Body of pancreas (tissue), 4 donors: ENCODE data around the gene STARD3.

ENCODE experiments used
- POLR2A ChIP-seq, 3 donors: fragments of 450-650 bp; IDR thresholded peaks; one replicate each; pipeline ENCODE4 v1.6.1; 2016; ENCODE audit warnings: antibody characterized with exemption in 3 of 3, mild to moderate bottlenecking in 2 of 3
- TF ChIP-seq, protein P1 (sequence below), 7 experiments: fragments of 450-650 bp in 4 of 7; fragments of 200-600 bp in 3 of 7; sonication (generic) in 3 of 7; IDR thresholded peaks; one replicate each; pipeline ENCODE4 v1.5.1; 2016 to 2019; ENCODE audit warnings: antibody characterized with exemption in 7 of 7

DNA sequence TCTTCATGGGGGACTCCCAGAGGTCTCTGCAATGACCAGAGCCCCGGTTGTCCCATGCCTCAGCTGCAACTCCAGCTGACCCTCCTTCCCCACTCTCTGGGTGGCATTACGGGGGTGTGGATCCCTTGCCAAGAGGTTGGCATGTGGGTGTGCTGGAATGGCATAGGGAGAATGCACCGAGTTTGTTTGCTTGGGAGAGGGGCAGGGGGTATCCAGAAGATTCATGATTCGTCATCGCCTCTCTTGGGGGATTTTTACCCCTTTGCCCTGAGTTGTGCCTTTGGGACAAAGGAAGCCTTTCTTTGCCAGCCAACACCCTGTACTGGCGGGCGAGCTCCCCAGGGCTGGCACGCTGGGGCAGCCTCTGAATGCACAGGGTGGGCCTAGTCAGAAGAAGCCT lies 69.4 kb downstream of the STARD3 start:
- TF ChIP-seq, protein P1, sequence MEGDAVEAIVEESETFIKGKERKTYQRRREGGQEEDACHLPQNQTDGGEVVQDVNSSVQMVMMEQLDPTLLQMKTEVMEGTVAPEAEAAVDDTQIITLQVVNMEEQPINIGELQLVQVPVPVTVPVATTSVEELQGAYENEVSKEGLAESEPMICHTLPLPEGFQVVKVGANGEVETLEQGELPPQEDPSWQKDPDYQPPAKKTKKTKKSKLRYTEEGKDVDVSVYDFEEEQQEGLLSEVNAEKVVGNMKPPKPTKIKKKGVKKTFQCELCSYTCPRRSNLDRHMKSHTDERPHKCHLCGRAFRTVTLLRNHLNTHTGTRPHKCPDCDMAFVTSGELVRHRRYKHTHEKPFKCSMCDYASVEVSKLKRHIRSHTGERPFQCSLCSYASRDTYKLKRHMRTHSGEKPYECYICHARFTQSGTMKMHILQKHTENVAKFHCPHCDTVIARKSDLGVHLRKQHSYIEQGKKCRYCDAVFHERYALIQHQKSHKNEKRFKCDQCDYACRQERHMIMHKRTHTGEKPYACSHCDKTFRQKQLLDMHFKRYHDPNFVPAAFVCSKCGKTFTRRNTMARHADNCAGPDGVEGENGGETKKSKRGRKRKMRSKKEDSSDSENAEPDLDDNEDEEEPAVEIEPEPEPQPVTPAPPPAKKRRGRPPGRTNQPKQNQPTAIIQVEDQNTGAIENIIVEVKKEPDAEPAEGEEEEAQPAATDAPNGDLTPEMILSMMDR (IDR thresholded peaks at IDR 0.05), result no peak
- no peak for TF ChIP-seq POLR2A (IDR thresholded peaks at IDR 0.05)
